ENCODE data around the gene SYNE3.
"Not testable (repeated sequence)": the region's sequence is repeated elsewhere in the genome, so short reads cannot be mapped to it uniquely, and the experiment has no call there.

SYNE3 gene

DNA sequence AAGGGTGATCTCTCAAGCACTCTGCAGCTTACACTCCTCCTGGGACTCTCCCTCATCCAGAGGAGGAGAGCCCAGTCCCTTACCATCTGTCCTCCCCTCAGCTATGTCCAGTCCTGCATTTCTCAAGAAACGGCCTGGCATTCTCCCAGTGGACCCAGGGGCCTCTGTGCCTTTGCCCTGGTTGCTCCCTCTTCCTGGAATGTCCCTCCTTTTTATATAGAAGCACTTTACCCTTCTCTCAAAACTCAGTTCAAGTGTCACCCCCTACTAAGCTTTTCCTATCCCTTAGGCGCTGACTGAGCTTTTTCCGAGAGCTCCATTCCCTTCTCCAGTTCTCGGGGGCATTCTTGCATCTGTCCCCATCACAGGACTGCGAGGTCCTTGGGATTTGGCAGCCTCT is 9.5 kb upstream of the SYNE3 start:
- no peak for DNase-seq (ENCODE audit: low read depth, low spot score)

DNA sequence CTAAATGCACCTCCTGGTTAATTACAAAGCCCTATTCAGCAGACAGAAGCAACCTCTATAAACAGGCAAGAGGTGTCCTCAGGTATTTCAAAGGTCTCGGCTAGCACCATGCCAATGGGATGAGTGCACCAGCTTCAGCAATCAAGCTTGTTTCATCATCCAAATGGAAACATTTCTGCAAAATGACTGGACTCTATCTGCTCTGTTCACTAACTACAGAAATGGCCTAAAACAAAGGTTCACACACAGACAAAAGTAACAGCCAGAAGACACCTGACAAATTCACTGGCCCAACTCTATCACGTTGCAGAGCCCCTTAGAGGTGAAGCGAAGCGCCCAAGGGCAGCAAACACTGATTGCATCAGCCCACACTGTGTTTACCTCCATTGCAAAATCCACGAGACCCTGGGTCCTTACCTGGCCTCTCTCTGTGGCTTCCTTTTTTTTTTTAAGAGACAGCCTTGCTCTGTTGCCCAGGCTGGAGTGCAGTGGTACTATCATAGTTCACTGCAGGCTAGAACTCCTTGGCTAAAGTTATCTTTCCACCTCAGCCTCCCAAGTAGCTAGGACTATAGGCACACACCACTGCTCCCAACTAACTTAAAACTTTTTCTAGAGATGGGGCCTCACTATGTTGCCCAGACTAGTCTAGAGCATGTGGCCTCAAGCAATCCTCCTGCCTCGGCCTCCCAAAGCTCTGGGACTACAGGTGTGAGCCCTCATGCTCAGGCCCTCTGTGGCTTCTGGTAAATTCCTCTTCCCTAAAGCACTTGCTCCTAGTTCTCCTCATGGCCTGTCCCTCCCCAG is 8.5 kb upstream of the SYNE3 start:
- no peak for DNase-seq (ENCODE audit: low read depth, low spot score)

DNA sequence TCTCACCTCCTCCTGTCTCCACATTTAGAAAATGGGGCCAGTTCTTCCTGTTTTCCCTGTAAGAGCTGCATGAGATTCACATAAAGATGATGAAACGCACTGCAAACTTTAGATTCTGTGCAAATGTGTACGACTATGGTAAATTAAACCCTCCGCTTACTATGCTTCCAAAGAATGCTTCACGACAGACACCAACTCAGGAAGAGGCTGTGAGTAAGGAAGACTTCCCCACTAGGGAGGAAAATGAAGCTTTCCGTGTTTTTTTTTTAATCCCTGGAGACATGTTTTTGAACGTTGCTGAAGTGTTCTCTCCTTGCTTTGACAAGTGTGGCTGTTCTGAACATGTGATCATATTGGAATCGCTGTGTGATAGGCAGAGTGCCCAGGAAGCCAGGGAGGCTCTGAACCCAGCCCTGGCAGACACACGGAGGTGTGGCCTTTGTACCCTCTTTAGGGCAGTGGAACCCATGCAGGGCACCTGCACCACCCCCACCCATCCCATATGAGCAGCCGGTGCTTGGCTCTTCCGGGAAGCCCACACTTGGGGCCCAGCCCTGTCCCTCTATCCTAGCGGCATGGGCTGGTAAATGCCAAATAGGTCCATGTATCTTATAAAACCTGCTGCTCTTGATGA is 7.5 kb upstream of the SYNE3 start:
- no peak for DNase-seq (ENCODE audit: low read depth, low spot score)

DNA sequence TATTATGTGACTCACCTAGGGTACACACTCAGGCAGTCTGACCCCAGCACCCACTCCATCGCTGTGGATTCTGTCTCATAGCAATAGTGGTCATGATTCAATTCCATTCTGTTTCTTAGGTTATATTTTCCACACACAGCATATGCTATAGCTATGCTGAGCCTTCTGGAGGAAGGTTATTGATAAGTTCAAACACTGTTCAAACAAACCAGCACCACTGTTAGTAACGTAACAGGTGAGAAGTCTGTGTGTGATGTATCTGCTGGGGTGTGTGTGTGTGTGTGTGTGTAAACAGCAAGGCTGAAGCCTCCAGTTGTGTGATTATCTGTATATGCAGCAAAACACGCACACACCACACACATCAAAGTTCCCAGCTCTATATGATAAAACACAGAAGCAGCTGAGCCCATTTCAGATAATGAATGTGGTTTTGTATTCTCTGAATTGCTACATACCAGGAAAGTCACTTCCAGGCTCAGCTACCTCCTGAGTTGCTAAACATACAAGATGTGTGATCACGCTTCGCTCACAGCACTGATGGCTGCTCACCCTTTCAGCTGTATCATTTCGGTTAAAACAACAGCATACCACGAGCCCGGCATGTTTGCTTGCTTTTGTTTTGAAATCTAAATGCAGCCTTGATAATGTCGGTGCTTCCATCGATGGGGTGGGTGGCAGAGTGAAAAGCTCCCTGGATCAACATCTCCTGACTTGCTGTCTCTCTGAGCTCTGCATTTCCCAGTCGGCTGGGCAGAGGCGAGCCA is 6.8 kb upstream of the SYNE3 start:
- no peak for DNase-seq (ENCODE audit: low read depth, low spot score)

DNA sequence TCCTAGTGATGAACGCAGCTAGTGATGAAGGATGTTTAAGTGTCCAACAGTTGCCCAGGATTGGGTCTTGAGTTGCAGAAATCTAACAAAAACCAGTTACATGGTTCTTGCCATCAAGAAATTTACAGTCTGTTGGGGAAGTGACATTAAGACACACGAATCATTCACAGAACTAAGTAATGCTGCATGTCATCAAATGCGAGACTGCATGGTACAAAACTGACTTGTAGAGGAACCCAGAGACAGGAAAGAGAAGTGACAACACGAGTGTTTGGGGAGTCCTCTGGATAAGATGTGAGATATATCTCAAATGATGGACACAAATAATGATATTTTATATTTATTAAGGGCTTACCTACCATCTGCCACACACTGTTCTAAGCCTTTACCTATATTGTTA is 6.1 kb upstream of the SYNE3 start:
- DNase-seq (ENCODE audit: low read depth, low spot score) = no peak

DNA sequence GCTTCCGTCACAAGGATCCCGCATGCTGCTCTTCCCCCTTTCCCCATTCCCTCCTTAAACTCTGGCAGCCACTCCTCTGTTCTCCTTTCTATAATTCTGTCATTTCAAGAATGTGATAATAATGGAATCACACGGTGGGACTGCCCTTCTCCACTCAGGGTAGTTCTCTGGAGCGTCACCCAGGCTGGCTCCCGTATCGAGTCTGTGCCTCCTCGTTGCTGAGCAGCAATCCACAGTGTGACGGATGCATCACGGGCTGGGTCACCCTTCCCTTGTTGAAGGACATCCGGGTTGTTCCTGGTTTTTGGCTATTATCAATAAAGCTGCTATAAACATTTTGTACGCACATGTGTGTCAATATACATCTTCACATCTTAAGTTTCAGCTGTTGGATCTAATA is 5.7 kb upstream of the SYNE3 start:
- DNase-seq (ENCODE audit: low read depth, low spot score) = no peak

DNA sequence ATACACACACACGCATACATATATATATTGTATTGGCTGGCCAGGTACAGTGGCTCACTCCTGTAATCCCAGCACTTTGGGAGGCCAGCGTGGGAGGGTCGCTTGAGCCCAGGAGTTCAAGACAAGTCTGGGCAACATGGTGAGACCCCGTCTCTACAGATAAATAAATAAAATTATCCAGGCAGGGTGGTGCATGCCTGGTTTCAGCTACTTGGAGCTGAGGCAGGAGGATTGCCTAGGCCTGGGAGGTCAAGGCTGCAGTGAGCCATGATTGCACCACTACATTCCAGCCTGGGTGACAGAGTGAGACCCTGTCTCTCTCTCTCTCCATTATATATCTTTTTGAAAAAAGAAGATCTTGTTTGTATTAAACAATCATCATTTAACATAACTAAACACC is 4.6 kb upstream of the SYNE3 start:
- DNase-seq (ENCODE audit: low read depth, low spot score) = no peak

DNA sequence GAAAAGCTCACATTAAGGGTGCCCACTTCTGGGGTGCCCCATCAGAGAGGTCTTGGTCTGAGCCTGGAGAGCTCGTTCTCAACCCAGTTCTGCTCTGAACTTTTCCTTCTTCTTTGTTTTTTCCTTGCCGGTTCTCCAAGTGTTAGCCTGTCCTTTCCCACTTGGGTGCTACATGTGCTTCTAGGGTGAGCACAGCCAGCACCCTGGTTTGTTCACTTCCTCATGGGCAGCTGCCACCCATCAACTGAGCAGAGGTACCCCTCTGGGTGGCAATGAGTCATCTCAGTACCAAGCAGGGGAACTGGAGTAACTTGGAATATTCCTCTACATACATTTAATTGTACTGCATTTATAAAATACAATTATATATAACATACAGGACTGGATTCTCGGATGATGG is 3.9 kb upstream of the SYNE3 start:
- no peak for DNase-seq (ENCODE audit: low read depth, low spot score)

DNA sequence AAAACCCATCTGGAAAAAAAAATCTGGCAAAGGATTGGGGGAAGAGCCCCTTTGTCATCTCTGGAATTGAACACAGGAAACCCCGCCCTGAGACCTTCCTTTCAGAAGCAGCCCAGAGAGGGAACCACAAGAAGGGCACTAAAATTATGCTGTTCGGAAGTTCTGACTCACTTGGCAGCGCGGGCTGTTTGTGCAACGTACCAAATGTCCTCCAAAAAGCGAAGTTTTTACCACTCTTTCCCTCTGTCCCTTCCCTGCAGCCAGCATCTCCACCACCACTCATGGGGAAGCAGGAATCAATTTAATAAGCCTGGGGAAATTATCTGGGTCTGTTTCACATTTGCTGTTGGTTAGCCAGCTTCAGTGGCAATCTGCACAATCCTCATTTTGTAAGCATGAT is 3.2 kb upstream of the SYNE3 start:
- no peak for DNase-seq (ENCODE audit: low read depth, low spot score)

DNA sequence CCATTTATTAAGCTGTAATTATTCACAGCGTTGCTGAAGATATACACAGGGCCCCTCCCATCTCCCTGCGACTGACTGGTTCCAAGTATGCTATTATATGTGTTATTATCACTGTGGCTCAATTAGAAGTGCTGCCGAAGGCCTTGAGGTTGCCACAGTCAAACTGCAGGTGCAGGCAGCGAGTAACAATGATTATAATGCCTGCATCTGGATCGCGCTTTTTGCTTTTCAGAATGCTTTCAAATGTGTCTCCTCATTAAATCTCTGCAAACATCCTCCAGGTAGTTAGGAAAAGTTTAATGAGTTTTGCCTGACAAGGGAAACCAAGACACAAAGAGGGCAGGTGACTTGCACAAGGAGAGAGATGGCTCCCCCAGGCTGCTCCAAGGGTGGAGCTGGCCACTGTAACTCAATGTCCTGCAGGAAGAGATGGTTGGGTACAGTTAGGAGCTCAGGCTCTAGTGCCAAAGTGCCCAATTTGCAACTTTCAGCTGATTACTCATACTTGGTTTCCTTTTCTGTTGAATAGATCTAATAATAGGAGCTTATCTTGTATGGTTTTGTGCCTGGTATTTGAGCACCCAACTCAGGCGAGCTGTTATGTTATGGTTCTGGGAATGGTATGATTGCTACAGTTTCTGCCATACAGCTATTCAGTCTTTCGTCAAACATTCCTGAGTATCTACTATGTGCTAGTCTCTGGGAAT is 1.7 kb upstream of the SYNE3 start:
- DNase-seq (ENCODE audit: low read depth, low spot score) = no peak

DNA sequence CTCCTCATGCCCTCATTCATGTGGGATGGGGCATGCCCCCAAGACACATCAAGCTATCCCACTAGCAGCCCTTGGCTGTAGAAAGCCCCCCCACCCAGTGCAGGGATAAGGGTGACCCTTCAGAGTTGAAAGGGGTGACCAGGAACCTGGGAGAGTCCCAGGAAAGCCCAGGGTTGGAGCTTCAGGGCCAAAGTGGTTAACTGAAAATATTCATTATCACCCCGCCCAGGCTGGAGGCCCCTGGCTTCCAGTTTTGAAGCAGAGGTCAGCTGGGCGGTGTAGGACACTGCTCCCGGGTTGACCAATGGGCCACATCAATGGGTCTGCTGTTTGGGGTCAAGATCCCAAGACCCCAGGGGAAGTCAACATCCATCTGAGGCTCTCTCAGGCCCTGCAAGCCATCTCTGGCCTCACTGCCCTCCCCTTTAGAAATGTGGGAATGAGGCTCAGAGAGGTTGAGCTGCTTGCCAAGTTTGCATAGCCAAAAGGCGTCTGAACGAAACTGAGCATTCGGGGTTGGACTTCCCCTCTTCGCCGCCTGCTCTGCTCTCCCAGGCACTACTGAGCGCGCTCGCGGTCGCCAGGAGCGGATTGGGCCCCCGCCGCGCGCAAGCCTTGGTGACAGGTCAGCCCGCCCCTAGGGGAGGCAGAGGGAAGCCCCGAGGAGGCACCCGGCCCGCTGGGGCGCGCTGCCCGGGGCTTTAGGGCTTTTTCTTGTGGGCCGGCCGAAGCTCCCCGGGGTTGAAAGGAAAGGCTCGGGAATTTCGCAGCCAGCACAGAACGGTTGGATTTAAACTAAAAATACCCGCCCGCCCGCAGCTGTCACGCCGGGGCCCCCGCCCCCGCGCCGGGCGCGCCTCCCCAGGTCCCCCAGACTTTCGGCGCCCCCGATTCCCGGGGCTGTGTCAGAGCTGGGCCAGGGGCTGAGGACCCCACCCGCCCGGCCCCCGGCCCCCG is 576 bp downstream of the SYNE3 start:
- DNase-seq (ENCODE audit: low read depth, low spot score) = no peak

DNA sequence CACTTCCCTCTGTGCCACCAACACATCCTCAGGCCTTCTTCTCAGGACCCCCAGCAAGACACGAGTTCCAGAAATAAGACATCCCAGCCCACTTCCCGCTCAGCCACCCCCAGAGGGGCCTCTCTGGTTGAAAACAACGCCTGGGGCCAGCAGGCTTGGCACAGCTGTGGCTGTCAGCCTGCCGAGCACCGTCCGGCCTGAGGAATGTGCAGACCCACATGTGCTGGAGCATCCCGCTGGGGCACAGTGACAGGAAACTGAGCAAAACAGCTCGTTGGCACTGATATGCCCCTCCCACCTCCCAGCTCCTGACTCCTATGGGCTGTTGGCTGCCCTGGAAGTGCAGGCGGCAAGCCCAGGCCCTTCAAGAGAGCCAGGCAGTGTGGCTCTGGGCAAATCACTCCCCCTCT is 1.4 kb downstream of the SYNE3 start:
- DNase-seq (ENCODE audit: low read depth, low spot score) = peak; percentile 72

DNA sequence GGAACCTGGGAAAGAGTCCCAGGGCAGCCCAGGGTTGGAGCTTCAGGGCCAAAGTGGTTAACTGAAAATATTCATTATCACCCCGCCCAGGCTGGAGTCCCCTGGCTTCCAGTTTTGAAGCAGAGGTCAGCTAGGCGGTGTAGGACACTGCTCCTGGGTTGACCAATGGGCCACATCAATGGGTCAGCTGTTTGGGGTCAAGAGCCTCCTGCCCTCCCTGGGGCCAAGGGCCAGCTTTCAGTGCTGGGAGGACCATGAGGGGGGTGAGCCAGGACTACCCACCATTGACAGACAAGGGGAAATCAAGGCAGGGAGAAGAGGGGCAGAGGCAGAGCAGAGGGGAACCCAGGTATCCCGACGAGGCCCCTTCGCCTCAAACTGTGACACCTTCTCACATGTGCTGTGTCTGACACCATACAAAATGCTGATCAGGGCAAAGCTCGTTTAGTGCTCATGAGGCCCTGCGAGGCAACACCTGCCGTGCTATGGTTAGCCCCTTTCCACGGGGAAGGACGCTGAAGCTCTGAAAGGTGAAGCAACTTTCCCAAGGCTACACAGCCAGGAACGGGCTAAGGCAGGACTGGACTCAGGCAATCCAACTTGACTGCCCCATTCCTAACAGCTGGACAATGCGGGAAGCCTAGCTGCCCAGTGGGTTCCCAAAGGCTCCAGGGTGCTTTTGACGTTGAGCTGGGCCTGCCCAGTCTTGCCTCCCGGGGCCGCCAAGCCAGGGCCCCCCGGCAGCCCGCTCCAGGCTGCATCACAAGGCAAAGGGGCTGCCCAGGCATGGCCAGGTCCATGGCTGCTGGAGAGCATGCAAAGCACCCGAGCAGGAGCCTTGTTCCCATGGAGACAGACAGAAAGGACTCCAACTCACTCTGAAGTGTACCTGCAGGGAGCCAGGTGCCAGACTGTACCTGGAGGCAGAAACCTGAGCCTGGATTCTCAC is 2.0 kb downstream of the SYNE3 start:
- no peak for DNase-seq (ENCODE audit: low read depth, low spot score)

DNA sequence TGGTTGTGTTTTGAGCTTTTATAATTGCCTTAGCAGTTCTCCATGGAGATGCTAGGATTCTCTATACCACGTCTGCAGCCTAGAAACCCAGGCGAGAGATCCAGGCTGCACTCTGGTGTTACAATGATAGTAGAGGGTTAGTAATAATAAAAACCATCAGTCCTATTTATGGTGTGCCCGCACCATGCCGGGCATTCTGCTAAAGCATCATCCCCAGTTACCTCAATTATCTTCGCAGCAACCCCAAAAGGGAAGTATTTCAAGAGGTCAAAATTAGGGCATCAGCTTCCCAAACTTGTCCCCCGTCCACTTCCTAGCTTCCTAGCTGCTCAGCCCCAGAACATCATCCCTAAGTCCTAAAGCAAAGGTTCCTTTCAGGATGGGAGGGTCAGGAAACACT is 3.2 kb downstream of the SYNE3 start:
- DNase-seq (ENCODE audit: low read depth, low spot score) = no peak

DNA sequence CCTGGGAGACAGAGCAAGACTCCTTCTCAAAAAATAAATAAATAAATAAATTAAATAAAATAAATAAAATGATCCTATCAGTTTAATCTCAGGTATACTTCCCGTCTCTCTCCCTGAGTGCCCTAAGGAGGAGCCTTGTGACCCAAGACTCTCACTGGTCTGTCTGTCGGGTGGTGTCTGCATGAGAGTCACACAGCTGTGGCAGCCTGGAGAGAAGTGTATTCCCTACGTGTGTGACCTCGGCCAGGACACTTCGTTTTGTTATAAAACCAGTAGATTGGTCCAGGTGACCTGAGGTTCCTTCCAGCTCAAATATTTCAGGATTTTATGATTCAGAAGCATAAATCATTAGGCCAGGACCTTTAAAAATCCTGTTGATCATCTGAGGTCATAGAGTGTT is 4.8 kb downstream of the SYNE3 start:
- no peak for DNase-seq (ENCODE audit: low read depth, low spot score)

DNA sequence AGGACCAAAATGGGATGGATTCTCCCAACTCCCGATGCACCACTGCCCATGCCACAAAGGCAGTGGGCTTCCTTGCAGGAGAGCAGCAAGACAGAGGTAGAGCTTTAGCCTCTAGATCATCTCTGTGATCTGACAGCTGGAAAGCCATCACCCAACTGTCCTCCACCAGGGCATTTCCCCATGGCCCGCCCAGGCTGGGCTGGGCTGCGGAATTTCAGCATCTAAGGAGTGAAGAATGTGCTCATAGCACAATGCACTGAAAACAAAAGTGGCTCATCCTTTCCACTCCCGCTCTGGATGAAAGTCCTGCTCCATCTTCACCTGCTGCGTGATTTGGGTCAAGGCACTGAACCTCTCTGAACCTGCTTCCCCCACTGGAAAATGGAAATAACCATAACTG is 5.6 kb downstream of the SYNE3 start:
- no peak for DNase-seq (ENCODE audit: low read depth, low spot score)

DNA sequence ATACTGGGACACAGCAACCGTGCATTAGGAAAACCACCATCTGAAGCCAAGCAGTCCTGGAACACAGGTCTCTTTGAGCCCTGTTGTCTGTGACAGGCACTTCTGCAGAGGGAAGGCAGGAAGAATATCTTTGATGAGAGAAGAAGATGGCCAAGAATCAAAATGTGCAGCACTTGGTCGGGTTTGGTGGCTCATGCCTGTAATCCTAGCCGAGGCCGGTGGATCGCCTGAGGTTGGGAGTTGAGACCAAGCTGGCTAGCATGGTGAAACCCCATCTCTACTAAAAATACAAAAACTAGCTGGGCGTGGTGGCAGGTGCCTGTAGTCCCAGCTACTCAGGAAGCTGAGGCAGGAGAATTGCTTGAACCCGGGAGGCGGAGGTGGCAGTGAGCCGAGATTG is 6.1 kb downstream of the SYNE3 start:
- DNase-seq (ENCODE audit: low read depth, low spot score) = not testable (repeated sequence)

DNA sequence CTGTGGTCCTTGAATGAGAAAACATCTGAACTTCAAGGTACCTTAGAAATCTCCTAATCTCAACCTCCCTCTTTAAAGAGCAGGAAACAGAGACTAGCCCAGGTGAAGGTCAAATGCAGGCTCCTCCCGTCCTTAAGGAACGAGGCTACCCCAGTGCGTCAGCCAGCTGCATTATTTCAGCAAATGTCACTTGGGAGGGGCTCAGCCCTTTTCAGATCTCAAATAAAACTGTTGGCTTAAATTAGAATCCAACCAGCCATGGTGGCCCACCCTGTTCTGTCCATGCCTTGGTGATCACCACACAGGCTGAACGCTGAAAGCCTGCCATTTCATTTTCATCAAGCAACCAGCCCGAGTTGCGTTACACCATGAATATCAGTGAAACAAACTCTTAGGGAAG is 7.0 kb downstream of the SYNE3 start:
- DNase-seq (ENCODE audit: low read depth, low spot score) = no peak

DNA sequence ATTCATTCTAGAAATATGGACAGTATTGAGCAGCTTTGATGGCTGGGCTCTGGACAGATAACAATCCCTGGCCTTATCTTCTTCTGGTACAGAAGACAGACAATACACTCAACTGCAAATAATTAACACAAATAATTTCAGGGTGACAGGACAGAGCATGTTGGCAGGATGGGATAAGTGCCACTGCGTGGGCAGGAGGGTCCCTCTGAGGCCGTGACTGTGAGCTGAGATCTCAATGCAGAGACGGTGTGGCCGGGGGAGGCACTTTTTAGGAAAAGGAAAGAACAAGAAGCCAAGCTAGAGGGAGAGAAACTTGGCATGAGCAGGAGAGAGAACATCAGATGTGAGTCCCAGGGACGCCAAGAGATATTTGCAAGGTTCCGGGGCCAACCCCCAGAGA is 8.1 kb downstream of the SYNE3 start:
- DNase-seq (ENCODE audit: low read depth, low spot score) = no peak

DNA sequence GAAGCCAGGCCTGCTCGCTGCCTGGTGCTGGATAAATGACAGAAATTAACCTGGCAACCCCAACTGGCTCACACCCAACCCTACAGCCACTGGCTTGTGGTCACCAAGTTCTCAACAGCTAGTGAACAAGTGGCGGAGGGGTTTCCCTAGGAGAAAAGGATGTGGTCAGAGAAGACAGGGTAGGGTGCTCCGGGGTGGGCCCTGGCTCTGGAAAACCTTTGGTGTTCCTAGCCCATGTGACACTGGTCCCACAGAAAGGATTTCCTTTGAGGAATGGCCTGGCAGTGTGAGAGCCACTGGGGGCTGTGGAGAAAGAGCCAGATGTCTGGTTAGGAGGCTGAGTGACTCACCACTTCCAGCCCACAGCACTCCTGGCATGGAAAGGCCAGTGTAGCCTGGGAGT is 8.7 kb downstream of the SYNE3 start:
- no peak for DNase-seq (ENCODE audit: low read depth, low spot score)
